Measurements from ENCODE around the gene CPM.

- TF ChIP-seq CTCF (conservative IDR thresholded peaks at IDR 0.05; ENCODE audit: low read length): no peak
- no peak for TF ChIP-seq EZH2phosphoT487 (IDR thresholded peaks at IDR 0.05; ENCODE audit: borderline replicate concordance)
Observed at GRCh38 chr12:68805592-68806120, 127.3 kb downstream of the CPM start.

Measured in Loucy (cell line).